ENCODE results near the gene KDM5B. TPM values are rescaled to one million over a fixed set of nuclear protein-coding genes. Genes with fewer than 3 reads are reported as not detected.

KDM5B gene
- total RNA-seq, 6 experiments from 2014 or later: 12.0 to 22.6 (median 16.1) TPM

GRCh38 chr1:202710070-202711045 is 97.9 kb downstream of the KDM5B start, which contains the start of gene SYT2:
Gene SYT2 (minus strand): TSS chr1:202710454. CDS start chr1:202605772, 104,682 bp downstream.
- WGBS (ENCODE audit: insufficient coverage, low coverage, low lambda C conversion rate, missing lambda C conversion rate): 14% methylated on average over 15 of the region's 64 CpGs
- peak within 1 kb of the TSS in 2 of 3 donors; percentile 3 to 20 for H3K4me3 ChIP-seq
- no peaks in the 10 kb centered on the region for H3K36me3 ChIP-seq
- ATAC-seq (peak; percentile 62 to 69 (median 66)), DNase-seq (peak in 1 of 3 donors; percentile 47)
- intact Hi-C loops (cut with DNase I): loop anchor here in 1 of 2 donors (10.0 kb wide), 1 partner anchor 526 kb away; no protein-coding TSS in a partner anchor
- peaks cover 0 to 17% of the 10 kb centered on the region in 2 donors for H3K27me3 ChIP-seq
- peaks cover 0 to 12% (median 0%) of the 10 kb centered on the region in 4 donors for H3K4me1 ChIP-seq
- H3K27ac ChIP-seq: no peak within 1 kb of the TSS
- no peaks in the 10 kb centered on the region for H3K9me3 ChIP-seq
- TF ChIP-seq POLR2A (IDR thresholded peaks at IDR 0.05): no peak
- no peak for TF ChIP-seq CTCF (IDR thresholded peaks at IDR 0.05)

GRCh38 chr1:202709276-202710041 is 98.8 kb downstream of the KDM5B start:
- TF ChIP-seq POLR2A (IDR thresholded peaks at IDR 0.05): no peak
- no peak for TF ChIP-seq CTCF (IDR thresholded peaks at IDR 0.05)
- H3K27me3 ChIP-seq: peaks cover 0 to 17% of the 10 kb centered on the region in 2 donors
- ATAC-seq (peak in 1 of 4 donors; percentile 8), DNase-seq (no peak)
- 4% methylated on average over 13 of the region's 34 CpGs for WGBS (ENCODE audit: insufficient coverage, low coverage, low lambda C conversion rate, missing lambda C conversion rate)
- peaks cover 0 to 12% (median 0%) of the 10 kb centered on the region in 4 donors for H3K4me1 ChIP-seq
- intact Hi-C loops (cut with DNase I): loop anchor here in 1 of 2 donors (10.0 kb wide), 1 partner anchor 525 kb away; no protein-coding TSS in a partner anchor
- H3K27ac ChIP-seq: no peak overlapping the region
- peak overlapping the region in 1 of 3 donors; percentile 3 for H3K4me3 ChIP-seq
- no peaks in the 10 kb centered on the region for H3K9me3 ChIP-seq
- no peaks in the 10 kb centered on the region for H3K36me3 ChIP-seq

- Histone ChIP-seq H3K36me3 (no peaks in the 10 kb centered on the region), H3K4me3 (no peak overlapping the region), H3K9me3 (no peaks in the 10 kb centered on the region), H3K27me3 (peaks cover 0 to 17% of the 10 kb centered on the region in 2 donors), H3K27ac (no peak overlapping the region), H3K4me1 (peaks cover 0 to 12% (median 0%) of the 10 kb centered on the region in 4 donors)
- 25% methylated on average over 4 of the region's 12 CpGs for WGBS (ENCODE audit: insufficient coverage, low coverage, low lambda C conversion rate, missing lambda C conversion rate)
- TF ChIP-seq POLR2A (IDR thresholded peaks at IDR 0.05) (no peak), CTCF (IDR thresholded peaks at IDR 0.05) (no peak)
- no peak for ATAC-seq
- intact Hi-C loops (cut with DNase I): no loop called here
- no peak for DNase-seq
These were observed 99.6 kb downstream of the KDM5B start for GRCh38 chr1:202708456-202709275.

GRCh38 chr1:202706851-202707250 is 101.4 kb downstream of the KDM5B start:
- 52% methylated on average over 5 of the region's 5 CpGs for WGBS (ENCODE audit: insufficient coverage, low coverage, low lambda C conversion rate, missing lambda C conversion rate)
- DNase-seq (no peak), ATAC-seq (no peak)
- intact Hi-C loops (cut with DNase I): no loop called here
- H3K36me3 ChIP-seq: no peaks in the 10 kb centered on the region
- peaks cover 0 to 12% (median 0%) of the 10 kb centered on the region in 4 donors for H3K4me1 ChIP-seq
- H3K27me3 ChIP-seq: peaks cover 0 to 17% of the 10 kb centered on the region in 2 donors
- TF ChIP-seq POLR2A (IDR thresholded peaks at IDR 0.05): no peak
- no peak for TF ChIP-seq CTCF (IDR thresholded peaks at IDR 0.05)
- no peak overlapping the region for H3K4me3 ChIP-seq
- H3K9me3 ChIP-seq: no peaks in the 10 kb centered on the region
- H3K27ac ChIP-seq: no peak overlapping the region
